Stimulated activated CD4-positive, alpha-beta T cell treated with anti-CD3 and anti-CD28 coated beads, Interleukin-4, amount 100 ng/mL, for 24 hours (primary cell): ENCODE data around the gene URAD.
A peak's percentile ranks its signal among the peaks of the same experiment; 100 is the strongest.
"Not testable (repeated sequence)": the region's sequence is repeated elsewhere in the genome, so short reads cannot be mapped to it uniquely, and the experiment has no call there.

Experiments used
- DNase-seq: peaks from one replicate; pipeline ENCODE4 v3.0.0-alpha.2; 2020

The URAD gene

DNA sequence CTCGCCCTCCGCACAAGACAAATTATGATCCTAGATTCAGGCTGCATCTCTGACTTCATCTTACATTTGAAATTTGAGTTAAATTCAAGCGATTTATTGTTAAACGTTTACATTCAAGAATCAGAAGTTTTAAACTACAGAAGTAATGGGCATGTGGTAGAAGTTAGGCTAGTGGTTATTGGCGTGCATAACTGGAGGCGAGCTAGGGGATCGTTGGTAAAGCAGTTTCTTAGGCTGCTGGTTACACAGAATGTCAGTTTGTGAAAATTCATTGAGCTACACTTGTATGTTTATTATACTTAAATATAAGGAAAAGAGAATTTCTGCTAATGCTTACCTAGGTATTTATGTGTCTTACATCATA, 18.6 kb downstream of the URAD start:
- DNase-seq = no peak

DNA sequence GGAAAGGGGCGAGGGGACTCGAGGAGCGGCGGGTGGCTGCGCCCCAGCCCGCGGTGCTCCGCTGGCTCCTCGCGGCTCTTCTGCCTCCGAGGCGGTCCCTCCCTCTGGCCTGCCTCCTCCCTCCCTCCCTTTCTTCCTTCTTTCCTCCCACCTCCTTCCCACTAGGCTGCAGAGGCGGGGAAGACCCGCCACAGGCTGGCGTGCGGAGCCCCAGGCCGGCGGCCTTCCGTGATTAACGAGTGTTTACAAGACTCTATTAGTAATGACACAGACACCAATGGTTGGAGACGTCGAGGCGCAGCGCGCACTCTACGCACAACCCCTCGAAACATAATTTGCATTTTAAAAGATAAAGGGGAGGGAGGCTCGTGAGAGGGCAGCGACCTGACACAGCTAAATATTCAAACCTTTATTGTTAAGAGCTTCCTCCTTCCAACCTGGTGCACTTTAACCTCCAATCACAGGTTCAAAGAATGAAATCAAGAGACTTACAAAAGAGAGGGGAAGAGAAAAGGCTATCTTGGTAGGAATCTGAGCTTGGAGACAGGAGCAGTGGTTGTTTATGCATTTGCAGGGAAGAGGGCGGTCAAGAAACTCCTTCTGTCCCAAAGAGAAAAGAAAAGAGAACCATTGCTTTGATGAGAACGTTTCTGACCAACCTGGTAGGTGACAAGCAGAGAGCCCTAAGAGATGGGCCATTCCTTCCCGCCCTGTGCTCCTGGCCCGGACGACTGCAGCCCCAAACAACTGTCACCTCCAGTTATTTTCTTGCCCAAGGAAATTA, 19.2 kb downstream of the URAD start, which contains the start of gene CDX2:
TSS of gene CDX2 (minus strand) at position 234 of the 784 bp plus-strand sequence. CDS start 309 bp downstream, outside the sequence.
- DNase-seq = no peak

DNA sequence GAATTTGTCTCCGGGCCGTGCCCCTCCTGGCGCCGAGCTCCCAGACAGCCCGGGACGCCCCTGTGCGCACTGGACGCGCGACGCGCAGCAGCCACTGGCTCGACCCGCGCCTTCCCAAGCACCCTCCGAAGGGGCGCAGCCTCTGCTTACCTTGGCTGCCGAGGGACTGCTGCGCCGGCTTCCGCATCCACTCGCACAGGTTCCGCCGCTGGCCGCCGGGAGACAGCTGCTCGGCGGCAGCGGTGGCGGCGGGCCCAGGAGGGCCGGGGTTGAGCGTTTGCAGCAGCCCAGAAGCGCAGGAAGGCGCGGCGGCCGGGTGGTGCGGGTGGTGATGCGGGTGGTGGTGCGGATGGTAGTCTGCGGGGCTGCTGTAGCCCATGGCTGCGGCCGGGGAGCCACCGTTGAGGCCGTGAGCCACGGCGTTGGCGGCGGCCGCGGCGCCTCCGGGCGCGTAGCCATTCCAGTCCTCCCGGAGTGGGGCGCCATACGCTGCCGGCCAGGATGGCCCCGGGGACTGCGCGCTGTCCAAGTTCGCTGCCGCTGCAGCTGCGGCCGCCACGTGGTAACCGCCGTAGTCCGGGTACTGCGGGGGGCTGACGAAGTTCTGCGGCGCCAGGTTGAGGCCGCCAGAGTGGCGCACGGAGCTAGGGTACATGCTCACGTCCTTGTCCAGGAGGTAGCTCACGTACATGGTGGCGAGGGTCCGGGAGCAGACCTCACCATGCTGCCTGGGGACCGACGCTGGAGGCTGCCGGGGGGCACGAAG, 20.0 kb downstream of the URAD start:
- DNase-seq = no peak

DNA sequence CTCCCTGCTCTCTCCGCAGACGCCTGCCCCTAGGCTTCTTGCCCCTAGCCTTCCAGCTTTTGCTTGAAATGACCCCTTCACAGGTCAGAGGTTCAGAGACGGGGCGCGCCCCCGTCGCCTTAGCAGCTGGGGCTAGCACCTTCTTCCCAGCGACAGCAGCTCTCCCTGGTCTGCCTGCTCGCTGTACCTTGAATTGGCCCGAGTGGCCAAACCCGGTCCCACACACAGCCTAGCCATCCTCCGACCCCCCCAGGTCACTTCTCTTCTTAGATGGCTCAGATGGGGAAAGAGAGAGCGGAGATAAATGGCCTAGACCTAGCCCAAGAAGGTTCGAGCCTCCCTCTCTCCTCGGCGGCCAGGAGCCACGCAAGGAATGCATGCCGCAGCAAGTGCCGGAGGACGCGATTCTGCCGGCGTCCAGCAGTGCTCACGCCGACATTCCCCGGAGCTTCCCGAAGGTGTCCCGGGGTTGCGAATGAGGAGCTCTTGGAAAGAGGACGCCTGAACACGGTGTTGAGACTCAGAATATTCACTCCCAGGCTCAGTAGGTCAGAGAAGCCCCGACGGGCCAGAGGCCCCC, 20.7 kb downstream of the URAD start:
- DNase-seq = no peak

DNA sequence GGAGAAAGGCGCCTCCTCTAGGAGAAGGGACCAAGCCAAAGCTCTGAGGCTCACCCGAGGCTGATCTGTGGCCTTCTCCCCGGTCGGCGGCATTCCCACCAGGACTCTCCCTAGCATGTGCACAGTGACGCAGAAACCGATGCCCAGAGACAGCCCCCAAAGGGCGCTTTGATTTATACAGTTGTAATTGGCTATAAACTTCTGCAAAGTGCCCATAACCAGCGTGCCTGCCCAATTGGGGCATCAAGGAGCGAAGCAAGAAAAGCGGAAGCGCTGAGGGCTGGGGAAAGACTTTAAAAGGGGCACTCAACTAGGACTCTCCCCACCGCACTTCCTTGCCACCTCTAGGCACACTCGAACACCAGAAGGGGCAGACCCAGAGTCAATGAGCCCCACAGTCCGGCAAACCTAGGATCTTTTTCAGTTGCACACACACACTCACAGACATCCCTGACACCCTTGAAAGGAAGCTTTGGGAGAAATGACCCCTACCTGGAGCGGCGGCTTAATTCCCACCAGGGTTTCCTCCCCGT, 21.2 kb downstream of the URAD start:
- no peak for DNase-seq

DNA sequence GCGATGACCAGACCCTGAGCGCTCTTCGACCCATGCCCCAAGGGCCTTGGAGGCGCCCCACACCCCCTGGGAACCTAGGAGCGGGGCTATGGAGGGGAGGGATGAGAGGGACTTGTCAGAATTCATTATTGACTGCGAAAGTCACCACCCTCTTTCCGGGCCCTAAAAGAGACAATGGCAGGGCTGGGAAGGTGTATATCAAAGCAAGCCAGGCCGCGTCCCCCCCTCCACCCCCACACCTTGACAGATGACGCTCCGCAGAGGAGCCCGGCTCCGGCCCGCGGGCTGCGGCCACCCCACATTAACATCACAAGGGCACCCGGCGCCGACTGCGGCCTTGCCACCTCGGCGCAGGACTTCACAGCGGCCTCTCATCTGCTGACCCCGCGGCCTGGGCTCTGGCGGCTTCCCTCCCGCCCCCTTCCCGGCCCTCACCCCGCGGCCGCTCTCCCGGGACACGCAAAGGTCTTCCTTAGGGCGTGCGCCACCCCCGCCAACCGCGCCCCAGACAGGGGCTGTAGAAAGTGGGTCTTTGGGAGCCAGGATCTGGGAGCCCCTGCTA, 21.8 kb downstream of the URAD start:
- DNase-seq = no peak

DNA sequence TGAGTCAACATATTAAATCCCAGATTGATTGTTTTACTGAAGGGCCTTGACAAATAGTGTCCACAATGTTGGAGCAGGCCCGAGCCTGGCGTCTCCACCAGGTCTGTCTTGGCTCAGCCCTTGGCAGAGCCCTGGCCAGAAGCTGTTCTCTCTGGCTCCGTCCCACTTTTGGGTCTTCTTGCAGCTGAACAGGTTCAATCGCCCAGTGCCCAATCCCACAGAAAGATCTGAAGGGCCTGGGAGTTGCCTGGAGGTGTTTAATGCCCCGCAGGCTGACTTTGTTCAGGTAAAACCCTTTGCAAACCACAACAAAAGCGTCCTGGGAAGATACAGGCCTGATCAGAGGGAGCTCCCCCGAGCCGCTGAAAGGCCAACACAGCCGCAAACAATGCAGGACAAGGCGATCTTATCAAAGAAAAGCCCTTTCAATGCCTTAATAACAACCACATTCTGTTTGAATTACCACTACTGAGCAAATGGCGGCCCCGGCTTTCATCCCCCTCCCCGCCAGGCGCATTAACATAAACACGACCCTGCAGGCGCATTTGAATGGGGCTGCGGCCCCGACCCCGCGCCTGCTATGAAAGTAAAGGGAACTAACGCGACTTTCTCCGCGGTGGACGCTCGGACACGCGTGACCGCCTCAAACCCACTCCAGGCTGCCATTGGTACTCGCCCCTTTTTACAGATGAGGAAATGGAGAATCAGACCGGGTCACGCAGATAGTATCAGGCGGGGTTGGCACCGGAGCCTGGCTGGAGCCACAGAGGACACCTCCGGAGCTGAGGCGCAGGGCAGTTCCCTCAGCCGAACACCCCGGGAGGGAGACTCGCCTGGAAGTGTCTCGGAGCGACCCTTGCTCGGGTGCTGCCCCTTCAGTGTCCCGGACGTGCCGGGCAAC, 22.5 kb downstream of the URAD start:
- no peak for DNase-seq

DNA sequence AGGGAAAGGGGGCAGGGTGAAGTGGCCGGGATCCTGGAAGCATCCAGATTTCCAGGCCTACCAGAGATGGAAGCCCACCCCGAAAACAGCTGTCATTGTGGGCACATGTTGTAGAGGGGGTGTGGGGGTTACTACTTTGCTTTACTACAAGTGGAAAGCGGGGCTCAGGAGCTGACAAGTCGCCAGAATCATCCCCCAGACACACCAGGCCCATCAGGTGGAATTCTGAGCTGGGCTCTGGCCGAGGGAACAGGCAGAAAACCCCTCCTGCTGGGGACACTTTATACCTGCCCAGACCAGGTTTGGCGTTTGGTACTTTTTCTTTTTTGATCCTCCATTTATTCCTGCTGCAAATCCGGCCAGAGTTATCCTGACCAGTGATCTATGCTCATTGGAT, 23.2 kb downstream of the URAD start:
- DNase-seq = no peak

DNA sequence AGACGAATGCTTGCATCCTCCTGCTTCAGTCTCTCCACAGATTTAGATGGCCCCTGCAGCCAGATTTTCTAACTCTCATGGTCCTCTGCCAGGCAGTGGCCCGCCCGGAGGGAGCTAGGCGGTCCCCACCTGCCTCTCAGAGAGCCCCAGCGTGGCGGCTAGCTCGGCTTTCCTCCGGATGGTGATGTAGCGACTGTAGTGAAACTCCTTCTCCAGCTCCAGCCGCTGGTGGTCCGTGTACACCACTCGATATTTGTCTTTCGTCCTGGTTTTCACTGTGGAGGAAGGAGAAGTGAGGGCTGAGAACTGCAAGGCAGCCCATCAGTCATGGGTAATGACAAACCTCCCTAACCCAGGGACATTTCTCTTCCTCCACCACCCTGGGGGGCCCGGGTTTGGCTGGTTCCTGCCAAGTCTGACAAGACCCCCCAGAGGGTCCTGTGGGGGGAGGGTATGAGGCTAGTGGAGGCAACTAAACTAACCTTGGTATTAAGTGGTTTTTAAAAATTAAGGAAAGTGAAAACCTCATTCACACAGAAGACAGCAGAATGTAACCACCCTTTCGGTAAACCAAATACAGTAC, 23.7 kb downstream of the URAD start:
- DNase-seq = no peak

DNA sequence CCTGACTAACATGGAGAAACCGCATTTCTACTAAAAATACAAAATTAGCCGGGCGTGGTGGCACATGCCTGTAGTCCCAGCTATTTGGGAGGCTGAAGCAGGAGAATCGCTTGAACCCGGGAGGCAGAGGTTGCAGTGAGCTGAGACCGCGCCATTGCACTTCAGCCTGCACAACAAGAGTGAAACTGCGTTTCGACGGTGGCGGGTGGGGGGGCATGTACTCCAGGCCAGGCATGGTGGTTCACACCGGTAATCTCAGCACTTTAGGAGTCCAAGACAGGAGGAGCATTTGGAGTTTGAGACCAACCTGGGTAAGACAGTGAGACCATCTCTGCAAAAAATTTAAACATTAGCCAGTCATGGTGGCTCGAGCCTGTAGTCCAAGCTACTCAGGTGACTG, 24.3 kb downstream of the URAD start:
- not testable (repeated sequence) for DNase-seq

DNA sequence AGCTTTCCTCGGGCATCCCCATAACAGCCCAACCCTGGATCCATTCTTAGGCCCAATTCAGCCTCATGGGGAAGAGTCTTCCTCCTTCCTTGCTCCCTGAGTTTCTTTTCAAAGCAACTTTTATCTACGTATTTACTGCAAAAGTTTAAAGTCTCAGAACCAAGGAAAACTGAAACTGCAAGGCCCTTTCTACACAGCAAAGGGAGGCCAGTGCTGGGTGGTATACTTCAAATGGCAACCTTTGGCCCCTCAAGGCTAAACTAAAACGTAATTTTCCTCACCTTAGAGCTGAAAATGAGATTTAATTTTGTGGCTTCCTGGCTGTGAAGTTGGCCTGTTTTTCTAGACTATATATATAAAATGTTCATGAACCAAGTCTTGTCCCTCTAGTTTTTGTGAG, 25.0 kb downstream of the URAD start:
- DNase-seq = no peak

DNA sequence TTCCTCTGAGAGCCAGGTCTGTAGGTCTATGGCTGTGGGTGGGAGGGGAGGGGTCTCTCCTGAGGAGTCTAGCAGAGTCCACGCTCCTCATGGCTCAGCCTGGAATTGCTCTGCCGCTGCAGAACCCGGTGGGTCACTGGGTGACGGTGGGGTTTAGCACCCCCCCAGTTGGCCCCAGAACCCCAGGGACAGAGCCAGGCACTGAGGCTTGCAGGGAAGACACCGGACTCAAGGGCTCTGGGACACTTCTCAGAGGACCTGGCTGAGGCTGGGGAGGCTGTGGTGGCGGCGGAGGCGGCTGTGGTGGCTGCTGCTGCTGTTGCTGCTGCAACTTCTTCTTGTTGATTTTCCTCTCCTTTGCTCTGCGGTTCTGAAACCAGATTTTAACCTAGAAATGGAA, 25.5 kb downstream of the URAD start:
- no peak for DNase-seq

DNA sequence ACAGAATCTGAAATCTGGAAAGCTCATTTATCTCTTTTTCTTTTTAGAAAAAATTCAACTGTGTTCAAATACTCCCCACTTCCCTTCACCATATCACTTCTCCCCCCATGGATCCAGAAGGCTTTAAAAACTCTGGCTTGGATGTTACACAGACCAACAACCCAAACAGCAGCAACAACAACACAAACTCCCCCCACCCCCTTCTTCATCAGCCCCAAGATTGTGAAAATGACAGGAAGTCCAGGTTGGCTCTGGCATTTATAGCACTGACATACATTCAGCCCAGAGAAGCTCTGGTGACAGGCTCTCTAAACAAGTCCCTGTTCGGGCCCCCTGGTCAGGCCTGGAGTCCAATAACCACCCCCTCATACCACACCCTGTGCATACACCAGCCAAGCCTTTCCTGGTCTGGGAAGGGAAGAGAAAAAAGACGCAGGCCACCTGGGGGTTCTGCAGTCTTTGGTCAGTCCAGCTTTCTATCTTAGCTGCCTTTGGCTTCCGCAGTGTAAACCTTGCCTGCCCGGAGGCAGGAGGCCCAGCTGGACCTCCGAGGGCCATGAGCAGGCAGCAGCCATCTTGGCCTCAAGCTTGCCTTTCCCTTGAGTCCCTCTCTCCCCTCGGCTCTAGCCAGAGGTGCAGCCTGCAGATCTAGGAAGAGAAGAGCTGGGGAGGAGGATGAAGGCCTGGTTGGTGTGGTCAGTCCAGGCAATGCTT, 26.2 kb downstream of the URAD start:
- DNase-seq = no peak

DNA sequence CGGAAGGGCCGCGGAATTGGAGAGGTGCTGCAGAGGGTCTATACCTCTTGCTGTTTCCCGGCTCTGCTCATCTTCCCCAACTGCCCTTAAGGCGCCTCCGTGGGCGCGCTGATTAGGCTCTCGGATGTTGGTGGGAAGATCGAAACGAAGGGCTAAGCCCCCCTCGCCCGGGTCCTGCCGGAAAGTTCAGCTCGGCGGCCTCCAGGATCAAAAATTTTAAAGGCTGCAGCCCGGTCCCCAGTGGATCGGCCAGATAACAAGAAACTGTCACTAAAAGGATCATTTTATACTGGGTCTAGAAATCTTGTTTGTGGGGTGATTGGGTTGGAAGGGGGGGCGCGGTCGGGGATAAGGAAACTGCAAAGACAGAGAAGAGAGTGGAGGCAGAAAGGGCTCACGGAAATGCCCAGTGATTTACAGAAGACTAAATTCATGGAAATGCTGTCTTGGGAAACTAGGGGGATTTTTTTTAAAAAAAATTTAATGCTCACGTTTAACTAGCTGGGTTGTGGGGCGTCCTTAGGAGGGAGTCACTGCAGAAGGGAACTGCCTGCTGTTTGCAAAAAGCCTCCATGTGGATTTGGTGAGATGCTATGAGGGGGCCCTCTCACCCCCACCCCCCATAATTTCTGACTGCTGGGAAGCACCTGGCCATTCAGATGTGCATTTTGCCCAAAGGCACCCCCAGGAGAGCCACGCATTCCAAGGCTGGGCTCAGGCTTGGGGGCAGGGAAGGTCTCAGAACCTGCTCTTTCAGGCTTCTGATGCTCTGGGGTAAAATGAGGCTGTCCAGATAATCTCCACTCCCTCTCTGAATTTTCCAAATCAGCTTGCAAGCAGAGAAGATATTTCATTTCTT, 27.0 kb downstream of the URAD start:
- no peak for DNase-seq

DNA sequence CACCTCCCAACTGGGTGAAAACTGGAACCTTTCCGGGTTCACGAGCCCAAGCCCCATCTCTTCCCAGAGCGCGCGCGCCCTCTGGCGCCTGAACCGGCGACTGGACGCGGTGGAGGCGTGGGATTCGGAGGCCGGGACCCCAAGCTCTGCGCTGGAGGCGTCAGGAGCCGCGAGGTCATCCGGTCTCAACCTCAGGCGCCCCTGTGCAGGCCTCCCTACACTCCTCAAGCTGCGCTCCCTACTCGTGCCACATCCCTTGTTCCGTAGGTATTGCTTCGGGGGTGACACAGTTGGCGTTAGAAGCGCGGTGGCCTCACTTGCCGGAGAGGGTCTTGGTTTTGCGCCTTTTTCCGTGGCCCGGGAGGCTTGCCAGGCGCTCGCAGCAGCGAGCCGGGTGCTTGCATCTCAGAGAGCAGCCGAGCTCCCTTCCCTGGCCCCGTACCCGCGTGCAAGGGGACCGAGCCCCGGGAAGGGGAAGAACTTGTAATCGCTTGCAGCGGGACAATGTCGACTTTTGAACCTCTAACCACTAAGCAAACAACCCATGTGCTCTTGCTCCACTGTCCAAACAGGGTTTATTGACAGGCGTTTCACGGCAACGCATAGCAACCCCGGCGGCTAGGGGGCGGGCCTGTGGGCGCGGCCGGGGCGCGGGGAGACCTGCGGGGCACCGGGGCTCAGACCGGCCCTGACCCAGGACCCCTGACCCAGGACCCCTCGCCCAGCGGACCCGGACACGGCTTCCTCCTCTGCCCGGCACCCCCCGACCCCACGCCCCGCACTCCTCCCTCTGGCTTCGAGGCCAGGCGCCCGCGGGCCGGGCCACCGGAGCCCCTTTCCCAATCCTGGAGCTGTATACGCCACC, 27.9 kb downstream of the URAD start:
- peak; percentile 11 for DNase-seq

DNA sequence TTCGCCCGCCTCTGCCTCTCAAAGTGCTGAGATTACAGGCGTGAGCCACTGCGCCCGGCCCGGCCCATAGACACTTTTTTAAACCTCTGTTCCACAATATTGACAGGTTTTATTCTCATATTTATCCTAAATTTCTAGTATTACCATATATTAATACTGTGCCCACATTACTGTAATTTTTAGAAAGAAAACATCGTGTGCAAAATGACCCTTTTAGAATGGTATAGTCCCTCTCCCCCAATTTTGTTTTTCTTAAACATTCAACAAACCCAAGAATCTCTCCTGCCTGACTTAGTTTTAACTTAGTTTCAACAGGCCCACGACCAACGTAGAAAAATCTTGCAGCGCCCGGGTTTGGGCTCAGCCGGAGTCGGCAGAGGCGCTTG, 28.5 kb downstream of the URAD start:
- no peak for DNase-seq

DNA sequence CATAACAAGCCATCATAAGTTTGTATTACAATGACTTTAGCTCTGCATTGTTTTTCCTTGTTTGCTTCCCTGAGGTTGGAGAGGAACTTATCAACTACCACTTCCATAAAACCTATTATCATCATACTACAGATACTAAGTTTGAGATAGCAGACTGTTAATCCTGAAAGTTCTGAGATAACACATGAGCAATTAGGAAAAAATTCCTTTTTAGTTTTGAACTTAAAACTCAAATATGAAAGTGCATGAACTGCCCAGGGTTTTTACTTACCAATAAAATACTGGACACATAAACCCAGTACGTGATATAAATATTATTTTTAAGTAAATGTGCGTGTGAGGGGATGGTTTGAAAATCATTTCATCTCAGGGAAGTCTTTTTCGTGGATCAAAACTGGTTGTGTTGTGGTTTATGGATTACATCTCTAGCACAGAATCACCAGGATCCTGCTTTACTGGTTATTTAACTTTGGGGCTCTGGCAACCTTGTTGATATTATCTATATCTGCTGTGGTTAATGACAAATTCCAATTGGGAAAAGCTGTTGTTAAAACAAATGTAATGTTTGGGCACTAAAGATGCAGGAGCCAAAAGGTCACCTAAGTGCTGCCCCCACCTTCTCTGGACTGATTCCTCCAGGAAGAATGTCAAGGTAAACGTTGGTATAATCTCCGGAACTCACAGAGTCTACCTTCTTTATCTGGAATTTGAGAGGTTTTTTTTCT, 31.8 kb downstream of the URAD start:
- DNase-seq = no peak

DNA sequence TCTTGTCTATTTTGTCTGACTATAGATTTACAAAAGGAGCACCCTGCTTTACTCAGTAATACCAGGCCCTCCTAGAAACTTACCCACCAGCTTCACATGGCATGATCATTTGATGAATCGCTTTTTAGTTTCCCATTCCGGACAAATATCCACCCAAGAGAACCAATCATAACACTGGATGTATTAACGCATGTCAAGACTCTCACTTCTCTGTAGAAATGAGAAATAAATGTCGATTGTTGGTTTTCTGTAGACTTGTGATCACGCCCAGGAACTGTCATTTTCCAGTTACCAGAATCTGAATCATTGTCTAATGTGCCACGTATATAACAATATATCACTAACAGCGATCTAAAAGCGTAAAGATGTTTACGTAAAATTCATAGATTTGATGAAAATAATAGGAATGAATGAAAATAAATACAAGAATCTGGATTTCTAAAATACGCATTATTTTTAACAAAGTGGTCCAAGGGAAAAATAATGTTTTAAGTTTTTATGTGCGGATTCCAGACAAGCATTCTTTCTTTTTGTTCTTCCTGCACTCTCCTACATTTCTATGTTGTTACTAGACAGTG, 33.4 kb downstream of the URAD start:
- DNase-seq = no peak
